Stimulated activated CD4-positive, alpha-beta T cell treated with anti-CD3 and anti-CD28 coated beads, Interleukin-1b, Interleukin-23, amount 100 ng/mL, for 4 hours (primary cell): ENCODE data around the gene SEBOX.

ENCODE experiments used
- DNase-seq, 2 donors: peaks; one replicate each; pipeline ENCODE4 v3.0.0-alpha.2; 2020; ENCODE audit warnings: low read depth in 2 of 2

The SEBOX gene

GRCh38 chr17:28394337-28395116 lies 29.5 kb upstream of the SEBOX start:
- no peak for DNase-seq

GRCh38 chr17:28392491-28392890 lies 27.5 kb upstream of the SEBOX start:
- DNase-seq: no peak

- DNase-seq: no peak
Observed at GRCh38 chr17:28391401-28391800, 26.4 kb upstream of the SEBOX start.

- DNase-seq: no peak
Observed at GRCh38 chr17:28390984-28391383, 26.0 kb upstream of the SEBOX start.

GRCh38 chr17:28390563-28390962 lies 25.6 kb upstream of the SEBOX start:
- DNase-seq: no peak

- DNase-seq: no peak
Observed at GRCh38 chr17:28390141-28390540, 25.1 kb upstream of the SEBOX start.

GRCh38 chr17:28388106-28388505 lies 23.1 kb upstream of the SEBOX start:
- DNase-seq: no peak

- no peak for DNase-seq
Observed at GRCh38 chr17:28386391-28386790, 21.4 kb upstream of the SEBOX start.

- DNase-seq: peak in 1 of 2 donors; percentile 5
Observed at GRCh38 chr17:28385406-28385805, 20.4 kb upstream of the SEBOX start.

- DNase-seq: peak in 1 of 2 donors; percentile 13
Observed at GRCh38 chr17:28385037-28385400, 20.0 kb upstream of the SEBOX start.

- peak; percentile 43 to 55 for DNase-seq
Observed at GRCh38 chr17:28384281-28385036, 19.5 kb upstream of the SEBOX start.

- no peak for DNase-seq
Observed at GRCh38 chr17:28381141-28381825, 16.3 kb upstream of the SEBOX start.

GRCh38 chr17:28379814-28380801 lies 15.1 kb upstream of the SEBOX start:
- DNase-seq: no peak

GRCh38 chr17:28372945-28373274 lies 7.9 kb upstream of the SEBOX start:
- no peak for DNase-seq

GRCh38 chr17:28372203-28372944 lies 7.4 kb upstream of the SEBOX start:
- no peak for DNase-seq

GRCh38 chr17:28371245-28372202 lies 6.5 kb upstream of the SEBOX start, which contains the start of gene SARM1:
SARM1 (plus strand) TSS chr17:28371694; CDS start chr17:28372033, 339 bp downstream.
- peak; percentile 70 to 80 for DNase-seq

GRCh38 chr17:28370744-28371103 lies 5.7 kb upstream of the SEBOX start:
- no peak for DNase-seq

- DNase-seq: no peak
Observed at GRCh38 chr17:28370035-28370743, 5.2 kb upstream of the SEBOX start, which contains the start of gene VTN. VTN (minus strand) TSS chr17:28370307; CDS start chr17:28370203, 104 bp downstream.

- DNase-seq: no peak
Observed at GRCh38 chr17:28369684-28370034, 4.7 kb upstream of the SEBOX start.
